HepG2 (cell line): Measurements from ENCODE around the gene ZBTB20. TPM values are rescaled to one million over a fixed set of nuclear protein-coding genes. Genes with fewer than 3 reads are reported as not detected.
A peak's percentile ranks its signal among the peaks of the same experiment; 100 is the strongest.

Experiments
- ATAC-seq: fragments of 200-7000 bp; cut with Tn5 transposase; 3 replicates; pipeline ENCODE4 v1.9.1; 2020; ENCODE audit warnings: mild to moderate bottlenecking, moderate library complexity
- BruUV-seq: library from RNA; stranded (reverse); fragments of 400-500 nt; replicated peaks from 2 replicates; lab custom pipeline; 2021; lab: Mats Ljungman, UMichigan
- CTCF ChIA-PET: fragments of 300-600 bp; formaldehyde crosslinking; extraction: SDS; loops from one replicate; lab custom pipeline; 2021; ENCODE audit warnings: low total read pairs, inconsistent platforms, low intra/inter-chr PET ratio; lab: Yijun Ruan, JAX
- POLR2A ChIA-PET: fragments of 350-600 bp; sonication (Branson Sonifier 250); formaldehyde crosslinking; loops from one replicate; lab custom pipeline; 2020; ENCODE audit warnings: antibody characterized with exemption, inconsistent platforms; lab: Yijun Ruan, JAX
- DNase-seq: peaks from one replicate; pipeline ENCODE4 v3.0.0-alpha.2; 2015; ENCODE audit warnings: low spot score
- FAIRE-seq: peaks from 3 replicates; lab custom pipeline; 2011; peaks lifted over from hg19 to GRCh38; lab: Jason Lieb, UNC
- H2AFZ ChIP-seq: one replicate; pipeline ENCODE4 v1.6.1; 2011; ENCODE audit warnings: low read length, inconsistent platforms
- H3K27ac ChIP-seq: fragments of 300-600 bp; 3 replicates; pipeline ENCODE4 v1.8.0; 2011; ENCODE audit warnings: mixed run types, mild to moderate bottlenecking, mixed read lengths, low read length, inconsistent platforms; ENCODE audit not compliant: insufficient read depth; ENCODE audit errors: extremely low read length
- H3K27me3 ChIP-seq, 2 experiments: fragments of 200-600 bp in 1 of 2; 2 replicates in 1 of 2; 3 replicates in 1 of 2; pipeline versions ENCODE4 v1.6.0 to v1.8.0; 2011; ENCODE audit warnings: low read length in 2 of 2, mild to moderate bottlenecking in 2 of 2, moderate library complexity in 2 of 2, inconsistent platforms in 1 of 2; ENCODE audit not compliant: insufficient read depth in 2 of 2, control insufficient read depth in 1 of 2
- H3K36me3 ChIP-seq, 2 experiments: fragments of 200-600 bp in 1 of 2; replicated peaks in 1 of 2; 2 replicates in 1 of 2; 3 replicates in 1 of 2; pipeline versions ENCODE4 v1.5.1 to v1.8.0; 2011; ENCODE audit warnings: low read length in 2 of 2, inconsistent platforms in 1 of 2; ENCODE audit not compliant: insufficient read depth in 2 of 2, control insufficient read depth in 1 of 2
- H3K4me1 ChIP-seq: 2 replicates; pipeline ENCODE4 v1.5.1; 2012; ENCODE audit warnings: low read length, inconsistent platforms; ENCODE audit not compliant: insufficient read depth
- H3K4me2 ChIP-seq: 2 replicates; pipeline ENCODE4 v1.6.0; 2011; ENCODE audit warnings: low read depth, low read length, inconsistent platforms
- H3K4me3 ChIP-seq, 3 experiments: fragments of 200-600 bp in 1 of 3; sonication (generic), shearing (Covaris generic) in 1 of 3; replicated peaks in 1 of 3; 2 replicates each; pipeline ENCODE4 v1.5.1; 2011 to 2016; ENCODE audit warnings: low read length in 3 of 3, inconsistent platforms in 2 of 3, low read depth in 2 of 3, mild to moderate bottlenecking in 2 of 3, control low read depth in 1 of 3, mixed read lengths in 1 of 3; ENCODE audit not compliant: insufficient read depth in 1 of 3
- H3K79me2 ChIP-seq: one replicate; pipeline ENCODE4 v1.6.1; 2011; ENCODE audit warnings: low read length, inconsistent platforms; ENCODE audit not compliant: insufficient read depth
- H3K9ac ChIP-seq: 2 replicates; pipeline ENCODE4 v1.6.0; 2011; ENCODE audit warnings: mild to moderate bottlenecking, low read depth, low read length, inconsistent platforms; ENCODE audit not compliant: insufficient read depth
- H3K9me3 ChIP-seq: 2 replicates; pipeline ENCODE4 v1.5.1; 2012; ENCODE audit warnings: mild to moderate bottlenecking, low read length
- H4K20me1 ChIP-seq: 2 replicates; pipeline ENCODE4 v1.6.0; 2011; ENCODE audit warnings: inconsistent platforms, mild to moderate bottlenecking, low read length, moderate library complexity; ENCODE audit not compliant: insufficient read depth
- ATAD3A ChIP-seq: sonication (generic); formaldehyde crosslinking; IDR thresholded peaks from 2 replicates; pipeline ENCODE4 v1.4.0; 2020; ENCODE audit warnings: missing genetic modification reagents
- DPF2 ChIP-seq: sonication (generic); formaldehyde crosslinking; IDR thresholded peaks from 2 replicates; pipeline ENCODE4 v1.4.0; 2020; ENCODE audit warnings: mild to moderate bottlenecking, low read depth, missing genetic modification reagents, borderline replicate concordance
- ISX ChIP-seq: sonication (generic); formaldehyde crosslinking; conservative IDR thresholded peaks from 2 replicates; pipeline ENCODE4 v1.5.0; 2020; ENCODE audit warnings: missing genetic modification reagents
- JUND ChIP-seq: sonication (generic); formaldehyde crosslinking; IDR thresholded peaks from 2 replicates; pipeline ENCODE4 v1.8.0; 2022; ENCODE audit warnings: mild to moderate bottlenecking, missing genetic modification reagents
- MAF1 ChIP-seq: sonication (generic); formaldehyde crosslinking; IDR thresholded peaks from 2 replicates; pipeline ENCODE4 v1.5.0; 2020; ENCODE audit warnings: missing genetic modification reagents, borderline replicate concordance
- NFE2 ChIP-seq: sonication (generic); formaldehyde crosslinking; IDR thresholded peaks from 2 replicates; pipeline ENCODE4 v1.4.0; 2020; ENCODE audit warnings: missing genetic modification reagents
- PAF1 ChIP-seq: IDR thresholded peaks from 2 replicates; pipeline ENCODE4 v1.6.1; 2016; ENCODE audit warnings: missing genetic modification reagents, missing compliant biosample characterization
- SP1 ChIP-seq, 2 experiments: fragments of 450-650 bp in 1 of 2; sonication (generic) in 1 of 2; formaldehyde crosslinking in 1 of 2; IDR thresholded peaks; 2 replicates each; pipeline versions ENCODE4 v1.4.0 to v1.6.1; 2016 to 2020; ENCODE audit warnings: missing genetic modification reagents in 1 of 2
- TFDP1 ChIP-seq: IDR thresholded peaks from 2 replicates; pipeline ENCODE4 v1.6.1; 2016; ENCODE audit warnings: missing compliant biosample characterization, missing genetic modification reagents, borderline replicate concordance
- ZBTB4 ChIP-seq: sonication (generic); formaldehyde crosslinking; IDR thresholded peaks from 2 replicates; pipeline ENCODE4 v1.4.0; 2020; ENCODE audit warnings: missing genetic modification reagents, mild to moderate bottlenecking, borderline replicate concordance
- ZNF547 ChIP-seq: sonication (generic); formaldehyde crosslinking; IDR thresholded peaks from 2 replicates; pipeline ENCODE4 v1.5.1; 2020; ENCODE audit warnings: mild to moderate bottlenecking, missing genetic modification reagents
- ZNF549 ChIP-seq: sonication (generic); formaldehyde crosslinking; IDR thresholded peaks from 2 replicates; pipeline ENCODE4 v1.5.0; 2020; ENCODE audit warnings: missing genetic modification reagents
- ZNF749 ChIP-seq: sonication (generic); formaldehyde crosslinking; IDR thresholded peaks from 2 replicates; pipeline ENCODE4 v1.8.0; 2022; ENCODE audit warnings: mild to moderate bottlenecking, missing genetic modification reagents, moderate library complexity, borderline replicate concordance
- ZNF773 ChIP-seq: sonication (generic); formaldehyde crosslinking; IDR thresholded peaks from 2 replicates; pipeline ENCODE4 v1.4.0; 2020; ENCODE audit warnings: missing genetic modification reagents, borderline replicate concordance
- WGBS: methylation state at CpG from one replicate; pipeline ENCODE4 v1.1.6; 2017; ENCODE audit warnings: low lambda C conversion rate; 5-methylcytosine and 5-hydroxymethylcytosine counted together
- in situ Hi-C: cut with HindIII; loops from 2 replicates; pipeline ENCODE4 v1.10.0; 2017; ENCODE audit warnings: low pct_unique_long_range_greater_than_20kb; ENCODE audit not compliant: extremely low pct_ligation_motif_present
- intact Hi-C: fragments of 100-400 bp; cut with micrococcal nuclease; formaldehyde crosslinking; loops from one replicate; pipeline ENCODE4 v1.10.0; 2022; ENCODE audit not compliant: unreplicated experiment
- polyA plus RNA-seq, 8 experiments: library from polyadenylated mRNA; depleted of rRNA in 3 of 8; stranded (reverse) in 7 of 8; unstranded in 1 of 8; fragments of >200 nt; fragmentation: Illumina TruSeq in 4 of 8; extraction: Trizol in 4 of 8; gene quantifications; 2 replicates each; pipeline versions ENCODE4 v1.2.1 to v1.2.3, GENCODE V29; 2011 to 2016; ENCODE audit warnings: low read depth in 4 of 8, missing spikeins in 1 of 8, mixed read lengths in 1 of 8; ENCODE audit not compliant: insufficient read depth in 1 of 8
- total RNA-seq, 5 experiments: library from RNA; depleted of rRNA; stranded (reverse); fragments of >200 nt; fragmentation: Illumina TruSeq; extraction: Trizol; gene quantifications; 2 replicates each; pipeline ENCODE4 v1.2.3, GENCODE V29; 2016; ENCODE audit warnings: low read depth in 1 of 5

The ZBTB20 gene
- total and polyA plus RNA-seq, 2 of the 13 experiments (the other 11 are each of a cell fraction or from before 2014, with no cell fraction given) = 1.9 to 8.8 TPM

- POLR2A ChIA-PET = no interaction called here
- ATAC-seq = no peak
- no peak for FAIRE-seq
Measured at GRCh38 chr3:114846779-114847178, 300.3 kb downstream of the ZBTB20 start.

GRCh38 chr3:114846252-114846651 is 300.8 kb downstream of the ZBTB20 start:
- Histone ChIP-seq H3K27me3 (no peaks in the 10 kb centered on the region), H3K4me2 (no peak overlapping the region), H3K4me1 (peaks cover 9% of the 10 kb centered on the region; the same call in 1 of the 2 replicates), H3K4me3 (no peak overlapping the region), H3K27ac (no peak overlapping the region), H3K9ac (no peak overlapping the region), H4K20me1 (no peaks in the 10 kb centered on the region), H3K9me3 (no peaks in the 10 kb centered on the region), H3K79me2 (no peaks in the 10 kb centered on the region), H2AFZ (no peak overlapping the region), H3K36me3 (no peaks in the 10 kb centered on the region)
- CTCF ChIA-PET = no interaction called here
- no peak for TF ChIP-seq ZNF547 (CRISPR knock-in tag)
- no peak for TF ChIP-seq ZNF549
- TF ChIP-seq NFE2 (CRISPR knock-in tag) = no peak
- TF ChIP-seq ZNF773 (CRISPR knock-in tag) = no peak
- no peak for TF ChIP-seq DPF2 (CRISPR knock-in tag)
- no peak for TF ChIP-seq ISX (CRISPR knock-in tag)
- TF ChIP-seq ATAD3A (CRISPR knock-in tag) = no peak
- TF ChIP-seq JUND (CRISPR knock-in tag) = no peak
- TF ChIP-seq MAF1 (CRISPR knock-in tag) = no peak
- no peak for TF ChIP-seq ZNF749
- TF ChIP-seq TFDP1 (CRISPR knock-in tag) = no peak
- TF ChIP-seq ZBTB4 (CRISPR knock-in tag) = no peak
- TF ChIP-seq PAF1 (CRISPR knock-in tag) = no peak
- no peak for FAIRE-seq
- in situ Hi-C loops = no loop called here
- WGBS = 9% methylated on average over 1 of the region's 1 CpG
- DNase-seq = no peak
- BruUV-seq = no TSS peak
- POLR2A ChIA-PET = no interaction called here
- intact Hi-C loops = no loop called here
- peak; percentile 31; the same call in 1 of the 3 replicates for ATAC-seq

More at GRCh38 chr3:114846779-114847178, 300.3 kb downstream of the ZBTB20 start:
- no peak overlapping the region for H3K9ac ChIP-seq
- TF ChIP-seq SP1 (IDR thresholded peaks at IDR 0.05) = no peak
- TF ChIP-seq SP1 (CRISPR knock-in tag; IDR thresholded peaks at IDR 0.05) = no peak
- CTCF ChIA-PET = no interaction called here
- H3K9me3 ChIP-seq = no peaks in the 10 kb centered on the region
- H3K4me3 ChIP-seq = no peak overlapping the region
- H4K20me1 ChIP-seq = no peaks in the 10 kb centered on the region
- DNase-seq = no peak
- H3K27ac ChIP-seq = no peak overlapping the region
- no peak overlapping the region for H2AFZ ChIP-seq
- intact Hi-C loops (no loop called here), in situ Hi-C loops (no loop called here)
- H3K4me2 ChIP-seq = no peak overlapping the region
- no TSS peak for BruUV-seq
- H3K27me3 ChIP-seq = no peaks in the 10 kb centered on the region
- no peaks in the 10 kb centered on the region for H3K79me2 ChIP-seq
- H3K36me3 ChIP-seq = no peaks in the 10 kb centered on the region
- WGBS = 44% methylated on average over 3 of the region's 3 CpGs
- peaks cover 9% of the 10 kb centered on the region; the same call in 1 of the 2 replicates for H3K4me1 ChIP-seq
